GM19467 (cell line): ENCODE results near the gene TMPRSS7.
"Not testable (repeated sequence)": the region's sequence is repeated elsewhere in the genome, so short reads cannot be mapped to it uniquely, and the experiment has no call there.

Experiments
- ATAC-seq: cut with Tn5 transposase; IDR thresholded peaks from one replicate; pipeline ENCODE4 v1.9.1; 2021; ENCODE audit warnings: mild to moderate bottlenecking, moderate library complexity; ENCODE audit not compliant: unreplicated experiment

Gene TMPRSS7

GRCh38 chr3:112012205-112012992 is 22.1 kb upstream of the TMPRSS7 start:
- ATAC-seq, result no peak

GRCh38 chr3:112013058-112013783 is 21.3 kb upstream of the TMPRSS7 start:
- ATAC-seq, result peak; percentile 77

DNA sequence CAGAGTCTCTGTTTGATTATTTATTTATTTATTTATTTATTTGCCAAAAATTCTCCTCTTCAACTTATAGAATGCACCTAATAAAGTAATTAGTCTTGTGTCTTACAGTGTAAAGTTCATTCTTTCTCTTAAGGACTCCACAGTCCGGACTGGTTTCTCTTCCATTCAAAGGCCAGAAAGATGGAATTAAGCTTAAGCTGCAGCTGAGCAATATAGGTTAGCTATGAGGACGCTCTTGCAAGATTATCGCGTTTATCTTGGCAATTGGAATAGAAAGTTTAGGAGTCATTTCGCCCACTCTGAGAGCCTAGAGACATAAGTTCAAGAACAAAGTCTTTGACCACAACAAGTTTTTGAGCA is 20.8 kb upstream of the TMPRSS7 start:
- no peak for ATAC-seq

- ATAC-seq, result no peak
These were observed 17.4 kb upstream of the TMPRSS7 start for GRCh38 chr3:112017091-112017490.

DNA sequence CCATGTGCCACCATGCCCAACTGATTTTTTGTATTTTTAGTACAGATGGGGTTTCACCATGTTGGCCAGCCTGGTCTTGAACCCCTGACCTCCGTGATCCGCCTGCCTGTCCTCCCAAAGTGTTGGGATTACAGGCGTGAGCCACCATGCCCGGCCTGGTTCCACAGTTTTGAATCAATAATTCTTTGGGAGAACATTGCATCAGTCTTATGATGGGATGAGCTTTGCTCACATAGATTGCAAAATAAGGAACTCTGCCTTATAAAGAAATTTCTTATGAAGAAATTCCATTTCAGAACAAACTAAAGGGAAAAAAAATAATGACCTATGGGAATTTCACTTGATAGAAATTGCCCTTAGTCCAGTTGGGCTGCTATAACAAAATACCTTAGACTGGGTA is 15.8 kb upstream of the TMPRSS7 start:
- no peak for ATAC-seq

GRCh38 chr3:112019716-112020115 is 14.8 kb upstream of the TMPRSS7 start:
- ATAC-seq, result no peak

GRCh38 chr3:112020674-112021085 is 13.9 kb upstream of the TMPRSS7 start:
- ATAC-seq, result no peak

- ATAC-seq, result no peak
These were observed 7.4 kb upstream of the TMPRSS7 start for GRCh38 chr3:112027142-112027541.

- no peak for ATAC-seq
These were observed 6.7 kb upstream of the TMPRSS7 start for GRCh38 chr3:112027826-112028225.

GRCh38 chr3:112030901-112031300 is 3.6 kb upstream of the TMPRSS7 start:
- no peak for ATAC-seq

DNA sequence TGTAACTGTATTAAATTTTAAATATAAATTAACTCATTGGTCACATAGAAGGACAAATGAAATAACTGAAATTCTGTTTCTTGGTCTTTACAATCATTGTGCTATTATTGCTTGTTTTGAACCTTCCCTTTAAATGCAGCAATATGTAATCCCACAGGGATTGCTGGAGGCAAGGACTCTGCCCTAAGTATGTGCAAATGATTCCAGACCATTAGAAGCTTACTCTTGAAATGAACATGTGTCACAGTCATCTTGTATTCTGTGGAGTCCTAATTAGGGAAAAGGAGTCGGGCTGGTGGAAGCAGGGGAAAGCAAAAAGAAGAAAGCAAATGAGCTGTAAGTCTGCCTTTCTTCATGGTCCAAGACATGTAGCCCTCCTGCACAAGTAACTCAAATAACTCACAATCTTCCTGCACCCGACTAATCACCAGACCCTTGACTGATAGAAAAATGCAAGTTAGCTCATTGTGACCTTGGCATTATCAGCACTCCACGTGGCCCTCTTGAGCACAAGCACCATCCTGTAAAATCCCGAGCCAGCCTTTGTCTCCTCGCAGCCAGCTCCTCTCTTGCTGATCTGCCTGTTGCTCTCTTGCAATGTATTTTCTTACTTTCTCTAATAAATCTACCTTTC is 2.3 kb upstream of the TMPRSS7 start:
- ATAC-seq, result no peak

DNA sequence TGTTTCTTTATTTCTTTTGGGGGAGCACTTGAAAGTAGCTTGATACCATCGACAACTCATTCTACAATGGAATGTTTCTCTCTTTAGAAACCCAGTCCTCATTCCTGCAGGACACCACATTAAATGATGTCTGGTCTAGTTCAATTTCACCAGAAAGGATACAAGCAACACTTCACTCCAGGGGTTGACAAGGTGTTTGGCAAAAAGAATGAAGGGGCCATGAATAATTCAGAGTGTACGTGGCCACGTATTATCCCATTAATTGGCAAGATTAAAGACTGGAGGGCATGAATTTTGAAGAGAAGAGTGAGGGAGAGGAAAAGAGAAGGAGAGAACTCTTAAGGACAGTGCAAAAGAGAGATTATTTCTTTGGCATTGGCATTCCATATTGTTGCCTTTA is 705 bp downstream of the TMPRSS7 start:
- no peak for ATAC-seq

DNA sequence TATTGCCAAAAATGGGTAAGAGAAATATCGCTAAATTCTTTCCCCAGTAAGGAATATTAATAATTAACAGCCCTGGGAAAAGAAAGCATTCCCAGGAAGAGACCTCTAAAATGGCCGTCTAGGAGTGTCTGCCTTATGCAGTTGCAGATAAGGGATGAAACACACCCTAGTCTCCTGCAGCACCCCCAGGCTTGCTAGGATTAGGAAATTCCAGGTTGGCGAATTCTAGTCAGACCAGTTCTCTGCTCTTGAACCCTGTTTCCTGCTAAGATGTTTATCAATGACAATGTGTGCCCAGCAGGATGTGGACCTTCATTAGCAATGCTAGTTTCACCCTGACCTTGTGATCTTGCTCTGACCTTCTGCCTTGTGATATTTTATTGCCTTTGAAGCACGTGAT is 2.7 kb downstream of the TMPRSS7 start:
- ATAC-seq, result not testable (repeated sequence)

DNA sequence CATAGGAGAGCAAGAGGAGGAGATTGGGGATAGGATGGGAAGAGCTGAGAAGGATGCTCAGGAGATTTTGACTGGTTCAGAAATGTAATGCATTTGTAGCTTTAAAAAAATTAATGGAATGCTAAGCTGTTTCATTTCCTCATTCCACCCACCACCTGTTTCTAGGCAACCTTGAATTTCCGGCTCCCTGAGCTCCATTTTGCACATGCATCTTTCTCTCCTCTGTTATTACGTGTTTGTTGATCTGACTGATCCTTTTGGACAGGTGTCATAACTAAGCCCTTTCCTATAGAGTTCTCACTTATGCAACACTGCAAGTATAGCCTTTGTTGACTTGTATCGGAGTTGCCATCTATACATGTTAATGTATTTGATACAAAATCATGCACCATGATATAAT is 4.3 kb downstream of the TMPRSS7 start:
- ATAC-seq, result no peak

DNA sequence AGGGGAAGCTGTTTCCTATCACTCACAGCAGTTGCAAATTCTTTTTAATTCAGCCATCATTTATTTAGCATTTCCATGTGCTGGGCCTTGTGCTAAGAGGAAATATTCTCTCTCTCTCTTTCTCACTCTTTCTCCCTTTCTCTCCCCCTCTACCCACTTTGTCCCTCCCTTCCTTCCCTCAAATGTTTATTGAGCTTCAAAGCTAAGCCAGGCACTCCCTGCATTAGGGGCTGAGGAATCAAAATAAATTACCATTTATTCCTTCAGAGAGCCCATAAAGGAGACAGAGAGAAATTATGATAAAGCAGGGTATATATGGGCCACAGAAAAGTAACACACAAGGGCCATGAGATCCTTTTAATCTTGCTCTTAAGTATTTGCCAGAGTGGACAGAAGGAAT is 6.8 kb downstream of the TMPRSS7 start:
- no peak for ATAC-seq

DNA sequence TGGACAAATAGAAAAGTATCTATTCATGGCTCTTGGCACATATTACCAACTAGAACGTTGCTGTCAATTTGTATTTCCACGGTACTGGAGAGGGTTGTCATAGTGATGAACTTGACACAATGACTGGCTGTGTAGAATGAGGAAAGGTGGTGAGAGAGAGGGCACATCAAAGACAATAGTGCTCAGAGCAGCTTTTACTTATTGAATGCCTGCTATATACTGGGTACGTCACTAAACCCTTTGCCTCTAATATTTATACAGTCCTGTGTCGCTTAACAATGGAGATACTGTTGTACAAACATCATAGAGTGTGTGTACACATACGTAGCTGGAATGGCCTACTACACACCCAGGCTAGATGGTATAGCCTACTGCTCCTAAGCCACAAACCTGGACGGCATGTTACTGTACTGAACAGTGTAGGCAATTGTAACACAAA is 8.3 kb downstream of the TMPRSS7 start:
- ATAC-seq, result no peak

GRCh38 chr3:112043621-112044201 is 9.2 kb downstream of the TMPRSS7 start:
- ATAC-seq, result peak; percentile 93

DNA sequence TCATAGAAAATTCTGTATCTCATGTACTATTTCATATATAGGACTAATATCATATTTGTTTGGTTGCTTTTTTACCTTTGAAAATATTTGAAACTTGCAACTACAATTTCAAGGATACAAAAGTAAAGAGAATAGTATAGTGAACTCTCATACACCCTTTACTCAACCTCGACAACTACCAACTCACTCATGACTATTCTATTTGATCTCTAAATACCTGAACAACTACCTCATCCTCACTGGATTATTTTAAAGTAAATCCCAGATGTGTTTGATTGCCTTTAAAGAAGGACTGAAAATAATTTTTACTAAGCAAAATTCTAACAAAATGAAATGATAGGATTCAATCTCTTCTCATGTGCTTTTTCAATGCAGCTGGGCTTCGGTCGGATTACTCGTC is 12.1 kb downstream of the TMPRSS7 start:
- no peak for ATAC-seq

- ATAC-seq, result no peak
These were observed 12.7 kb downstream of the TMPRSS7 start for GRCh38 chr3:112047264-112047663.

DNA sequence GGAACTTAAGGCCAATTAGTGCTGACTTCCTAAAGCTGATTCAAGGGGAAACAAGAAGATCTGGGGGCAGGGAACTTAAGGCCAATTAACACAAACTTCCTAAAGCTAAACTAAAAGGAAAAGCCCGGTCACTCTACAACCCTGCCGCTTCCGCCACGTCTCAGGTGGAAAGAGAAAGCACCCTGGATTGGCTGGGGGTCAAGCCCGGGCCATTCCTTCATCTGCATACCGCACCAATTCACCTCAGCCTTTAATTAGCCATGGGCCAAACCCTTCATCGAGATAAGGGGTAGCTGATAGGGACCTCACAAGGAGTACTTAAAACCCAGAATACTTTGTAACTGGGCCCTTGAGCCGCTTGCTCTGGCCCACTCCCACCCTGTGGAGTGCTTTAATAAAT is 14.4 kb downstream of the TMPRSS7 start:
- ATAC-seq, result no peak

- ATAC-seq, result no peak
These were observed 18.7 kb downstream of the TMPRSS7 start for GRCh38 chr3:112053229-112053628.
